Activated naive CD8-positive, alpha-beta T cell treated with anti-CD3 and anti-CD28 coated beads, Interleukin-2, amount 50 U/mL, for 24 hours (primary cell): ENCODE results near the gene AP1G2.

Experiments
- ATAC-seq: fragments of 150-1000 bp; cut with Tn5 transposase; one replicate; pipeline ENCODE4 v1.10.0; 2021
- DNase-seq: peaks from one replicate; pipeline ENCODE4 v3.0.0; 2021
- H3K27ac Mint-ChIP-seq: one replicate; pipeline ENCODE4 v1.8.0; 2021; ENCODE audit warnings: mild to moderate bottlenecking, mixed read lengths
- H3K27me3 Mint-ChIP-seq: one replicate; pipeline ENCODE4 v1.8.0; 2021; ENCODE audit warnings: mixed read lengths
- H3K36me3 Mint-ChIP-seq: one replicate; pipeline ENCODE4 v1.8.0; 2021; ENCODE audit warnings: low read depth, mixed read lengths
- H3K4me1 Mint-ChIP-seq: one replicate; pipeline ENCODE4 v1.8.0; 2021; ENCODE audit warnings: mixed read lengths
- H3K4me3 Mint-ChIP-seq: one replicate; pipeline ENCODE4 v1.8.0; 2021; ENCODE audit warnings: mild to moderate bottlenecking, moderate library complexity, mixed read lengths
- H3K9me3 Mint-ChIP-seq: one replicate; pipeline ENCODE4 v1.8.0; 2021; ENCODE audit warnings: mixed read lengths

Gene AP1G2

GRCh38 chr14:23570806-23571483, 3.4 kb upstream of the AP1G2 start:
- Mint-ChIP-seq H3K27me3 (peaks cover 20% of the 10 kb centered on the region), H3K4me1 (peaks cover 27% of the 10 kb centered on the region), H3K9me3 (no peaks in the 10 kb centered on the region), H3K4me3 (no peak overlapping the region), H3K36me3 (no peaks in the 10 kb centered on the region), H3K27ac (no peak overlapping the region)
- DNase-seq (no peak), ATAC-seq (no peak)

- Mint-ChIP-seq H3K36me3 (peaks cover 5% of the 10 kb centered on the region), H3K27me3 (peaks cover 11% of the 10 kb centered on the region), H3K4me1 (peaks cover 30% of the 10 kb centered on the region), H3K27ac (peak overlapping the region; percentile 69), H3K4me3 (peak overlapping the region; percentile 98), H3K9me3 (no peaks in the 10 kb centered on the region)
- no peak for DNase-seq
- ATAC-seq, result no peak
These were observed 2.0 kb upstream of the AP1G2 start for GRCh38 chr14:23569443-23570151.

GRCh38 chr14:23568600-23569331, 1.2 kb upstream of the AP1G2 start:
- H3K27ac Mint-ChIP-seq, result peak overlapping the region; percentile 98
- ATAC-seq (no peak), DNase-seq (no peak)
- H3K36me3 Mint-ChIP-seq, result peaks cover 9% of the 10 kb centered on the region
- peaks cover 30% of the 10 kb centered on the region for H3K4me1 Mint-ChIP-seq
- H3K4me3 Mint-ChIP-seq, result peak overlapping the region; percentile 98
- peaks cover 10% of the 10 kb centered on the region for H3K27me3 Mint-ChIP-seq
- no peaks in the 10 kb centered on the region for H3K9me3 Mint-ChIP-seq

GRCh38 chr14:23568021-23568599, 519 bp upstream of the AP1G2 start:
- peak overlapping the region; percentile 98 for H3K4me3 Mint-ChIP-seq
- H3K4me1 Mint-ChIP-seq, result peaks cover 30% of the 10 kb centered on the region
- H3K27ac Mint-ChIP-seq, result peak overlapping the region; percentile 98
- no peak for DNase-seq
- H3K9me3 Mint-ChIP-seq, result no peaks in the 10 kb centered on the region
- peaks cover 10% of the 10 kb centered on the region for H3K36me3 Mint-ChIP-seq
- ATAC-seq, result no peak
- peaks cover 10% of the 10 kb centered on the region for H3K27me3 Mint-ChIP-seq

- ATAC-seq (no peak), DNase-seq (no peak)
- peak overlapping the region; percentile 98 for H3K4me3 Mint-ChIP-seq
- H3K27me3 Mint-ChIP-seq, result peaks cover under 1% of the 10 kb centered on the region
- H3K27ac Mint-ChIP-seq, result peak overlapping the region; percentile 98
- H3K36me3 Mint-ChIP-seq, result peaks cover 15% of the 10 kb centered on the region
- peaks cover 30% of the 10 kb centered on the region for H3K4me1 Mint-ChIP-seq
- H3K9me3 Mint-ChIP-seq, result no peaks in the 10 kb centered on the region
These were observed 809 bp downstream of the AP1G2 start for GRCh38 chr14:23566778-23567185.

- Mint-ChIP-seq H3K27ac (peak overlapping the region; percentile 98), H3K4me1 (peaks cover 31% of the 10 kb centered on the region), H3K4me3 (peak overlapping the region; percentile 98), H3K27me3 (no peaks in the 10 kb centered on the region), H3K36me3 (peaks cover 19% of the 10 kb centered on the region), H3K9me3 (no peaks in the 10 kb centered on the region)
- ATAC-seq, result no peak
- no peak for DNase-seq
These were observed 1.3 kb downstream of the AP1G2 start for GRCh38 chr14:23566112-23566777.

- H3K27ac Mint-ChIP-seq, result no peak overlapping the region
- H3K9me3 Mint-ChIP-seq, result no peaks in the 10 kb centered on the region
- peaks cover 31% of the 10 kb centered on the region for H3K4me1 Mint-ChIP-seq
- H3K27me3 Mint-ChIP-seq, result no peaks in the 10 kb centered on the region
- DNase-seq (no peak), ATAC-seq (no peak)
- no peak overlapping the region for H3K4me3 Mint-ChIP-seq
- peaks cover 23% of the 10 kb centered on the region for H3K36me3 Mint-ChIP-seq
These were observed 2.0 kb downstream of the AP1G2 start for GRCh38 chr14:23565626-23566025.

GRCh38 chr14:23564876-23565275, 2.7 kb downstream of the AP1G2 start:
- Mint-ChIP-seq H3K4me1 (peaks cover 37% of the 10 kb centered on the region), H3K27me3 (no peaks in the 10 kb centered on the region), H3K36me3 (peaks cover 27% of the 10 kb centered on the region), H3K9me3 (no peaks in the 10 kb centered on the region), H3K27ac (no peak overlapping the region), H3K4me3 (no peak overlapping the region)
- ATAC-seq, result no peak
- no peak for DNase-seq

GRCh38 chr14:23564181-23564812, 3.3 kb downstream of the AP1G2 start:
- no peak for ATAC-seq
- Mint-ChIP-seq H3K4me1 (peaks cover 41% of the 10 kb centered on the region), H3K9me3 (no peaks in the 10 kb centered on the region), H3K27ac (no peak overlapping the region), H3K36me3 (peaks cover 27% of the 10 kb centered on the region), H3K27me3 (no peaks in the 10 kb centered on the region), H3K4me3 (no peak overlapping the region)
- DNase-seq, result no peak

GRCh38 chr14:23563473-23564180, 4.0 kb downstream of the AP1G2 start:
- no peak overlapping the region for H3K27ac Mint-ChIP-seq
- H3K4me3 Mint-ChIP-seq, result no peak overlapping the region
- peaks cover 42% of the 10 kb centered on the region for H3K4me1 Mint-ChIP-seq
- no peak for ATAC-seq
- no peaks in the 10 kb centered on the region for H3K9me3 Mint-ChIP-seq
- H3K27me3 Mint-ChIP-seq, result no peaks in the 10 kb centered on the region
- no peak for DNase-seq
- H3K36me3 Mint-ChIP-seq, result peaks cover 27% of the 10 kb centered on the region

- Mint-ChIP-seq H3K27me3 (no peaks in the 10 kb centered on the region), H3K4me1 (peaks cover 38% of the 10 kb centered on the region)
These were observed 4.6 kb downstream of the AP1G2 start for GRCh38 chr14:23562822-23563472.

GRCh38 chr14:23561873-23562821, 5.4 kb downstream of the AP1G2 start:
- peaks cover 31% of the 10 kb centered on the region for H3K36me3 Mint-ChIP-seq
- H3K4me3 Mint-ChIP-seq, result no peak overlapping the region

More at GRCh38 chr14:23562822-23563472, 4.6 kb downstream of the AP1G2 start:
- Mint-ChIP-seq H3K9me3 (no peaks in the 10 kb centered on the region), H3K36me3 (peaks cover 29% of the 10 kb centered on the region), H3K4me3 (no peak overlapping the region), H3K27ac (peak overlapping the region; percentile 2)
- ATAC-seq (no peak), DNase-seq (peak; percentile 65)

More at GRCh38 chr14:23561873-23562821, 5.4 kb downstream of the AP1G2 start:
- Mint-ChIP-seq H3K9me3 (no peaks in the 10 kb centered on the region), H3K27me3 (no peaks in the 10 kb centered on the region), H3K27ac (peak overlapping the region; percentile 62), H3K4me1 (peaks cover 37% of the 10 kb centered on the region)
- no peak for DNase-seq
- ATAC-seq, result no peak
